Stimulated activated CD4-positive, alpha-beta T cell treated with anti-CD3 and anti-CD28 coated beads, Interleukin-4, amount 100 ng/mL, for 4 hours (primary cell): ENCODE measurements around the gene CCDC136.

Experiments used
- DNase-seq, 2 experiments: peaks; one replicate each; pipeline ENCODE4 v3.0.0-alpha.2; 2020

The CCDC136 gene

GRCh38 chr7:128846781-128847444 is 55.1 kb downstream of the CCDC136 start:
- DNase-seq, result no peak

GRCh38 chr7:128847721-128848211 is 56.0 kb downstream of the CCDC136 start:
- DNase-seq, result no peak

GRCh38 chr7:128848289-128849155 is 56.8 kb downstream of the CCDC136 start:
- no peak for DNase-seq

GRCh38 chr7:128849156-128849515 is 57.4 kb downstream of the CCDC136 start:
- no peak for DNase-seq

- no peak for DNase-seq
Observed at GRCh38 chr7:128849804-128850490, 58.2 kb downstream of the CCDC136 start.

GRCh38 chr7:128852537-128853254 is 60.9 kb downstream of the CCDC136 start:
- DNase-seq, result no peak

GRCh38 chr7:128853799-128854198 is 62.0 kb downstream of the CCDC136 start:
- DNase-seq, result no peak

- DNase-seq, result no peak
Observed at GRCh38 chr7:128854396-128854795, 62.6 kb downstream of the CCDC136 start.

GRCh38 chr7:128855559-128855958 is 63.8 kb downstream of the CCDC136 start:
- no peak for DNase-seq

GRCh38 chr7:128856001-128856718 is 64.4 kb downstream of the CCDC136 start:
- no peak for DNase-seq

- no peak for DNase-seq
Observed at GRCh38 chr7:128858380-128859231, 66.8 kb downstream of the CCDC136 start.

GRCh38 chr7:128859232-128860157 is 67.7 kb downstream of the CCDC136 start:
- no peak for DNase-seq

GRCh38 chr7:128860158-128861073 is 68.6 kb downstream of the CCDC136 start:
- DNase-seq, result no peak

- no peak for DNase-seq
Observed at GRCh38 chr7:128861957-128862570, 70.3 kb downstream of the CCDC136 start.

- peak; percentile 98 to 99 for DNase-seq
Observed at GRCh38 chr7:128862571-128863432, 71.0 kb downstream of the CCDC136 start, which contains the start of gene ATP6V1F. Gene ATP6V1F, plus strand, starts transcription at chr7:128862856. Its CDS starts 49 bp downstream, at chr7:128862905.

- DNase-seq, result peak; percentile 13 to 15
Observed at GRCh38 chr7:128863433-128863989, 71.7 kb downstream of the CCDC136 start.

GRCh38 chr7:128865303-128865702 is 73.5 kb downstream of the CCDC136 start:
- DNase-seq, result no peak
